Trophoblast cell (in vitro differentiated cells and primary cell): Measurements from ENCODE around the gene PROCR.
"Not testable (repeated sequence)": the region's sequence is repeated elsewhere in the genome, so short reads cannot be mapped to it uniquely, and the experiment has no call there.

Experiments
- DNase-seq, 2 donors: peaks; one replicate each; pipeline ENCODE4 v3.0.0-alpha.2; 2016
- H2AFZ ChIP-seq: 2 replicates; pipeline ENCODE4 v1.6.1; 2013; ENCODE audit warnings: low read length, moderate library complexity, mild to moderate bottlenecking; ENCODE audit not compliant: insufficient read depth, poor library complexity
- H2AK5ac ChIP-seq: 2 replicates; pipeline ENCODE4 v1.6.1; 2013; ENCODE audit warnings: mild to moderate bottlenecking, low read length
- H2BK120ac ChIP-seq: 2 replicates; pipeline ENCODE4 v1.6.1; 2013; ENCODE audit warnings: low read length, mild to moderate bottlenecking, moderate library complexity; ENCODE audit not compliant: insufficient read depth, poor library complexity
- H2BK12ac ChIP-seq: 2 replicates; pipeline ENCODE4 v1.6.1; 2013; ENCODE audit warnings: mild to moderate bottlenecking, low read length, moderate library complexity
- H2BK5ac ChIP-seq: 2 replicates; pipeline ENCODE4 v1.6.1; 2013; ENCODE audit warnings: low read length, low read depth, moderate library complexity, mild to moderate bottlenecking; ENCODE audit not compliant: poor library complexity
- H3K14ac ChIP-seq: 2 replicates; pipeline ENCODE4 v1.6.1; 2013; ENCODE audit warnings: mild to moderate bottlenecking, low read length
- H3K18ac ChIP-seq: 2 replicates; pipeline ENCODE4 v1.6.1; 2013; ENCODE audit warnings: mild to moderate bottlenecking, low read length
- H3K23ac ChIP-seq: 2 replicates; pipeline ENCODE4 v1.6.1; 2013; ENCODE audit warnings: low read length
- H3K27ac ChIP-seq: 2 replicates; pipeline ENCODE4 v1.5.1; 2013; ENCODE audit warnings: low read depth, mild to moderate bottlenecking, inconsistent platforms, low read length, moderate library complexity
- H3K27me3 ChIP-seq: 2 replicates; pipeline ENCODE4 v1.6.1; 2013; ENCODE audit warnings: inconsistent platforms, mild to moderate bottlenecking, low read length, moderate library complexity; ENCODE audit not compliant: insufficient read depth
- H3K36me3 ChIP-seq, 2 experiments: 1 replicate in 1 of 2; 2 replicates in 1 of 2; pipeline ENCODE4 v1.6.1; 2013; ENCODE audit warnings: low read length in 2 of 2, mild to moderate bottlenecking in 2 of 2, moderate library complexity in 1 of 2; ENCODE audit not compliant: insufficient read depth in 2 of 2, control insufficient read depth in 1 of 2
- H3K4ac ChIP-seq: 2 replicates; pipeline ENCODE4 v1.6.1; 2013; ENCODE audit warnings: low read depth, mild to moderate bottlenecking, low read length, moderate library complexity
- H3K4me1 ChIP-seq, 2 experiments: 1 replicate in 1 of 2; 2 replicates in 1 of 2; pipeline ENCODE4 v1.6.1; 2013; ENCODE audit warnings: low read length in 2 of 2, mild to moderate bottlenecking in 2 of 2, moderate library complexity in 1 of 2; ENCODE audit not compliant: insufficient read depth in 2 of 2, control insufficient read depth in 1 of 2
- H3K4me2 ChIP-seq: 2 replicates; pipeline ENCODE4 v1.6.1; 2013; ENCODE audit warnings: inconsistent platforms, mild to moderate bottlenecking, low read length, moderate library complexity
- H3K4me3 ChIP-seq: 2 replicates; pipeline ENCODE4 v1.5.1; 2013; ENCODE audit warnings: mild to moderate bottlenecking, low read depth, low read length, inconsistent platforms
- H3K79me1 ChIP-seq: one replicate; pipeline ENCODE4 v1.6.1; 2013; ENCODE audit warnings: low read length
- H3K79me2 ChIP-seq: 2 replicates; pipeline ENCODE4 v1.6.1; 2013; ENCODE audit warnings: low read length, mild to moderate bottlenecking; ENCODE audit not compliant: control insufficient read depth, insufficient read depth, poor library complexity
- H3K9ac ChIP-seq: 2 replicates; pipeline ENCODE4 v1.6.1; 2013; ENCODE audit warnings: mild to moderate bottlenecking, low read length
- H3K9me3 ChIP-seq: 2 replicates; pipeline ENCODE4 v1.6.1; 2013; ENCODE audit warnings: low read depth, mild to moderate bottlenecking, control low read depth, inconsistent platforms, low read length; ENCODE audit not compliant: insufficient read depth
- H4K12ac ChIP-seq: 2 replicates; pipeline ENCODE4 v1.6.1; 2013; ENCODE audit warnings: low read depth, mild to moderate bottlenecking, low read length, moderate library complexity
- H4K8ac ChIP-seq: 2 replicates; pipeline ENCODE4 v1.6.1; 2013; ENCODE audit warnings: low read depth, mild to moderate bottlenecking, low read length, moderate library complexity
- H4K91ac ChIP-seq: one replicate; pipeline ENCODE4 v1.6.1; 2013; ENCODE audit warnings: low read depth, mild to moderate bottlenecking, low read length, moderate library complexity
- WGBS: extraction: QIAGEN DNeasy Blood & Tissue Kit; methylation state at CpG from one replicate; pipeline ENCODE4 v1.1.7; 2013; ENCODE audit warnings: missing lambda C conversion rate; ENCODE audit not compliant: insufficient read length, insufficient coverage; ENCODE audit errors: extremely low coverage; 5-methylcytosine and 5-hydroxymethylcytosine counted together

PROCR gene

GRCh38 chr20:35186691-35187289, 14.9 kb downstream of the PROCR start:
- H3K4me1 ChIP-seq, H2BK12ac ChIP-seq, H4K8ac ChIP-seq, H2AK5ac ChIP-seq, H2BK120ac ChIP-seq, H3K27ac ChIP-seq, H3K4me2 ChIP-seq, H3K36me3 ChIP-seq, H3K79me1 ChIP-seq, H3K4me3 ChIP-seq, H3K4ac ChIP-seq, H4K12ac ChIP-seq, H3K9ac ChIP-seq, H3K14ac ChIP-seq, H3K27me3 ChIP-seq, H3K79me2 ChIP-seq, H2AFZ ChIP-seq, H4K91ac ChIP-seq, H3K9me3 ChIP-seq, H3K18ac ChIP-seq, H3K23ac ChIP-seq, H2BK5ac ChIP-seq: not testable (repeated sequence)
- WGBS: no CpG with 5 or more reads among the region's 10 CpGs
- DNase-seq: peak; percentile 37 to 75

GRCh38 chr20:35187584-35188190, 15.8 kb downstream of the PROCR start:
- WGBS: no CpG with 5 or more reads among the region's 5 CpGs
- Histone ChIP-seq H3K9ac (no peak overlapping the region), H3K36me3 (no peaks in the 10 kb centered on the region), H2AFZ (no peak overlapping the region), H2BK120ac (no peak overlapping the region), H3K4me2 (no peak overlapping the region), H3K4ac (no peak overlapping the region), H3K23ac (no peak overlapping the region), H3K14ac (no peak overlapping the region), H4K12ac (no peak overlapping the region), H3K4me3 (no peak overlapping the region), H3K27ac (no peak overlapping the region), H2BK12ac (no peak overlapping the region), H2AK5ac (no peak overlapping the region), H4K8ac (no peak overlapping the region), H4K91ac (no peak overlapping the region), H3K79me2 (no peaks in the 10 kb centered on the region), H3K27me3 (no peaks in the 10 kb centered on the region), H3K4me1 (no peaks in the 10 kb centered on the region), H3K18ac (no peak overlapping the region), H3K9me3 (no peaks in the 10 kb centered on the region), H3K79me1 (no peaks in the 10 kb centered on the region), H2BK5ac (no peak overlapping the region)
- peak; percentile 16 to 75 for DNase-seq

GRCh38 chr20:35189223-35189622, 17.4 kb downstream of the PROCR start:
- not testable (repeated sequence) for H2BK120ac ChIP-seq, H3K27me3 ChIP-seq, H2AFZ ChIP-seq, H2BK5ac ChIP-seq, H4K91ac ChIP-seq, H2BK12ac ChIP-seq, H4K12ac ChIP-seq, H3K23ac ChIP-seq, H3K4me1 ChIP-seq, H3K9ac ChIP-seq, H3K4ac ChIP-seq, H3K79me2 ChIP-seq, H3K79me1 ChIP-seq, H3K4me2 ChIP-seq, H3K4me3 ChIP-seq, H3K18ac ChIP-seq, H3K36me3 ChIP-seq, H4K8ac ChIP-seq, H3K27ac ChIP-seq, H3K14ac ChIP-seq, H3K9me3 ChIP-seq, H2AK5ac ChIP-seq
- WGBS: no CpG with 5 or more reads among the region's 8 CpGs
- peak in 1 of 2 donors; percentile 15 for DNase-seq

GRCh38 chr20:35190556-35190955, 18.7 kb downstream of the PROCR start:
- Histone ChIP-seq H3K4me2 (no peak overlapping the region), H3K4me3 (no peak overlapping the region), H3K36me3 (no peaks in the 10 kb centered on the region), H2BK120ac (no peak overlapping the region), H3K18ac (no peak overlapping the region), H3K9ac (no peak overlapping the region), H4K12ac (no peak overlapping the region), H2AFZ (no peak overlapping the region), H3K4ac (no peak overlapping the region), H3K79me1 (no peaks in the 10 kb centered on the region), H2AK5ac (no peak overlapping the region), H3K23ac (no peak overlapping the region), H3K14ac (no peak overlapping the region), H3K27ac (no peak overlapping the region), H4K91ac (no peak overlapping the region), H4K8ac (no peak overlapping the region), H2BK5ac (no peak overlapping the region), H3K9me3 (no peaks in the 10 kb centered on the region), H2BK12ac (no peak overlapping the region), H3K4me1 (no peaks in the 10 kb centered on the region), H3K79me2 (no peaks in the 10 kb centered on the region), H3K27me3 (no peaks in the 10 kb centered on the region)
- no CpG with 5 or more reads among the region's 6 CpGs for WGBS
- no peak for DNase-seq
